Neural progenitor cell (in vitro differentiated cells): ENCODE data around the gene CPOX. TPM values are rescaled to one million over a fixed set of nuclear protein-coding genes. Genes with fewer than 3 reads are reported as not detected.

Experiments
- DNase-seq: peaks from one replicate; pipeline ENCODE4 v3.0.0-alpha.2; 2016; ENCODE audit warnings: low spot score
- H2AFZ ChIP-seq: fragments of 200-600 bp; sonication (generic); replicated peaks from 2 replicates; pipeline ENCODE4 v1.6.1; 2016; ENCODE audit warnings: antibody characterized with exemption
- H3F3A ChIP-seq: fragments of 200-600 bp; sonication (generic); 2 replicates; pipeline ENCODE4 v1.6.1; 2016; ENCODE audit warnings: antibody characterized with exemption, low read depth
- H3K27ac ChIP-seq: fragments of 200-600 bp; sonication (generic); 2 replicates; pipeline ENCODE4 v1.5.1; 2016; ENCODE audit warnings: mild to moderate bottlenecking
- H3K27me3 ChIP-seq: fragments of 200-600 bp; sonication (generic); 2 replicates; pipeline ENCODE4 v1.6.1; 2016; ENCODE audit warnings: mild to moderate bottlenecking, moderate library complexity
- H3K36me3 ChIP-seq: fragments of 200-600 bp; sonication (generic); 2 replicates; pipeline ENCODE4 v1.5.1; 2016
- H3K4me1 ChIP-seq: fragments of 200-600 bp; sonication (generic); 2 replicates; pipeline ENCODE4 v1.6.1; 2016; ENCODE audit warnings: mixed run types
- H3K4me2 ChIP-seq: fragments of 200-600 bp; sonication (generic); 2 replicates; pipeline ENCODE4 v1.6.1; 2016
- H3K4me3 ChIP-seq: fragments of 200-600 bp; sonication (generic); 2 replicates; pipeline ENCODE4 v1.5.1; 2016
- H3K79me2 ChIP-seq: fragments of 200-600 bp; sonication (generic); 2 replicates; pipeline ENCODE4 v1.6.1; 2016; ENCODE audit warnings: low read depth
- H3K9ac ChIP-seq: fragments of 200-600 bp; sonication (generic); 2 replicates; pipeline ENCODE4 v1.6.1; 2016
- H3K9me3 ChIP-seq: fragments of 200-600 bp; sonication (generic); 2 replicates; pipeline ENCODE4 v1.5.1; 2016; ENCODE audit warnings: low read depth
- H4K20me1 ChIP-seq: fragments of 200-600 bp; sonication (generic); 2 replicates; pipeline ENCODE4 v1.6.1; 2016; ENCODE audit warnings: low read depth
- H3K27ac Mint-ChIP-seq: 3 replicates; pipeline ENCODE4 v1.8.0; 2021; ENCODE audit warnings: mixed read lengths
- H3K27me3 Mint-ChIP-seq: 2 replicates; pipeline ENCODE4 v1.8.0; 2022; ENCODE audit warnings: low read depth, mild to moderate bottlenecking, inconsistent platforms, moderate library complexity, mixed read lengths; ENCODE audit not compliant: insufficient read depth
- H3K36me3 Mint-ChIP-seq: 3 replicates; pipeline ENCODE4 v1.8.0; 2021; ENCODE audit warnings: mixed read lengths
- H3K4me1 Mint-ChIP-seq: 3 replicates; pipeline ENCODE4 v1.8.0; 2021; ENCODE audit warnings: mixed read lengths
- H3K4me3 Mint-ChIP-seq: 3 replicates; pipeline ENCODE4 v1.8.0; 2021; ENCODE audit warnings: mild to moderate bottlenecking, moderate library complexity, mixed read lengths
- H3K9me3 Mint-ChIP-seq: 3 replicates; pipeline ENCODE4 v1.8.0; 2020; ENCODE audit warnings: mixed read lengths
- EZH2 ChIP-seq: fragments of 200-600 bp; sonication (generic); IDR thresholded peaks from 2 replicates; pipeline ENCODE4 v1.6.1; 2017; ENCODE audit warnings: antibody characterized with exemption, mild to moderate bottlenecking, moderate library complexity
- EZH2phosphoT487 ChIP-seq: fragments of 200-600 bp; sonication (generic); IDR thresholded peaks from 2 replicates; pipeline ENCODE4 v1.6.1; 2017; ENCODE audit warnings: antibody characterized with exemption
- total RNA-seq: library from RNA; depleted of rRNA; stranded (reverse); fragments of >200 nt; gene quantifications from 2 replicates; pipeline ENCODE4 v1.2.3, GENCODE V29; 2015; ENCODE audit warnings: low replicate concordance
- TF ChIP-seq, protein P1 (sequence below): fragments of 200-600 bp; sonication (generic); IDR thresholded peaks from 2 replicates; pipeline ENCODE4 v1.5.1; 2017; ENCODE audit warnings: antibody characterized with exemption, mild to moderate bottlenecking

The CPOX gene
- total RNA-seq, 1 donor from 2014 or later: 31.3 TPM

GRCh38 chr3:98557324-98558010 lies 35.9 kb downstream of the CPOX start:
- no peak overlapping the region for H2AFZ ChIP-seq
- Mint-ChIP-seq H3K27ac (no peak overlapping the region), H3K4me3 (no peak overlapping the region), H3K36me3 (no peaks in the 10 kb centered on the region), H3K9me3 (no peaks in the 10 kb centered on the region), H3K27me3 (peaks cover 4% of the 10 kb centered on the region), H3K4me1 (peaks cover 4% of the 10 kb centered on the region)
- H3K4me2 ChIP-seq: no peak overlapping the region
- H3K9ac ChIP-seq: no peak overlapping the region
- no peak overlapping the region for H3K27ac ChIP-seq
- H3K79me2 ChIP-seq: no peaks in the 10 kb centered on the region
- no peaks in the 10 kb centered on the region for H3K36me3 ChIP-seq
- no peaks in the 10 kb centered on the region for H3K9me3 ChIP-seq
- H3K4me3 ChIP-seq: no peak overlapping the region
- DNase-seq: no peak
- no peaks in the 10 kb centered on the region for H3F3A ChIP-seq
- H3K4me1 ChIP-seq: peaks cover 5% of the 10 kb centered on the region
- H4K20me1 ChIP-seq: no peaks in the 10 kb centered on the region
- TF ChIP-seq, protein P1, sequence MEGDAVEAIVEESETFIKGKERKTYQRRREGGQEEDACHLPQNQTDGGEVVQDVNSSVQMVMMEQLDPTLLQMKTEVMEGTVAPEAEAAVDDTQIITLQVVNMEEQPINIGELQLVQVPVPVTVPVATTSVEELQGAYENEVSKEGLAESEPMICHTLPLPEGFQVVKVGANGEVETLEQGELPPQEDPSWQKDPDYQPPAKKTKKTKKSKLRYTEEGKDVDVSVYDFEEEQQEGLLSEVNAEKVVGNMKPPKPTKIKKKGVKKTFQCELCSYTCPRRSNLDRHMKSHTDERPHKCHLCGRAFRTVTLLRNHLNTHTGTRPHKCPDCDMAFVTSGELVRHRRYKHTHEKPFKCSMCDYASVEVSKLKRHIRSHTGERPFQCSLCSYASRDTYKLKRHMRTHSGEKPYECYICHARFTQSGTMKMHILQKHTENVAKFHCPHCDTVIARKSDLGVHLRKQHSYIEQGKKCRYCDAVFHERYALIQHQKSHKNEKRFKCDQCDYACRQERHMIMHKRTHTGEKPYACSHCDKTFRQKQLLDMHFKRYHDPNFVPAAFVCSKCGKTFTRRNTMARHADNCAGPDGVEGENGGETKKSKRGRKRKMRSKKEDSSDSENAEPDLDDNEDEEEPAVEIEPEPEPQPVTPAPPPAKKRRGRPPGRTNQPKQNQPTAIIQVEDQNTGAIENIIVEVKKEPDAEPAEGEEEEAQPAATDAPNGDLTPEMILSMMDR: no peak
- TF ChIP-seq EZH2: no peak
- no peak for TF ChIP-seq EZH2phosphoT487
- no peaks in the 10 kb centered on the region for H3K27me3 ChIP-seq

GRCh38 chr3:98556164-98557130 lies 37.0 kb downstream of the CPOX start:
- Histone ChIP-seq H3K36me3 (no peaks in the 10 kb centered on the region), H3K9me3 (no peaks in the 10 kb centered on the region), H3K9ac (no peak overlapping the region), H2AFZ (no peak overlapping the region), H4K20me1 (no peaks in the 10 kb centered on the region), H3K4me3 (no peak overlapping the region), H3K79me2 (no peaks in the 10 kb centered on the region), H3F3A (no peaks in the 10 kb centered on the region), H3K27me3 (no peaks in the 10 kb centered on the region), H3K4me2 (no peak overlapping the region), H3K4me1 (peaks cover 5% of the 10 kb centered on the region), H3K27ac (no peak overlapping the region)
- DNase-seq: no peak
- H3K4me1 Mint-ChIP-seq: peaks cover 4% of the 10 kb centered on the region
- H3K27me3 Mint-ChIP-seq: peaks cover 4% of the 10 kb centered on the region
- H3K4me3 Mint-ChIP-seq: no peak overlapping the region
- no peaks in the 10 kb centered on the region for H3K9me3 Mint-ChIP-seq
- H3K36me3 Mint-ChIP-seq: no peaks in the 10 kb centered on the region
- no peak for TF ChIP-seq EZH2phosphoT487
- H3K27ac Mint-ChIP-seq: no peak overlapping the region

DNA sequence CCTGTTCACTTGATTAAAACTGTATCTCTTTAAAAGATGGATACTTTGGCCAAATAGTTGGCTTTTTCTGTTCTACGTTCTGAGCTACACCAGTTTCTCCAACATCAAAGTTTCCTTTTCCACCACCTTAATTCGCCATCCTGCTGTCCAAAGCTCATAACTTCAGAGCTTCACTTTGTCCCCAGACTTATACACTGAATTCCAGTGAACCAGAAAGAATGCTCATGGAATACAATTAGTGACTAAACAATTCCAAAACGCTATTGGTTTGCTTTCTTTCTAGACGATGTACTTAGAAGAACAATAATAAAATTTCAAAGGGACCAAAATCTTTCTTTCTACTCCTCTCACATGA lies 38.4 kb downstream of the CPOX start:
- H4K20me1 ChIP-seq: no peaks in the 10 kb centered on the region
- H3K9me3 ChIP-seq: no peaks in the 10 kb centered on the region
- H3K27me3 Mint-ChIP-seq: peaks cover 4% of the 10 kb centered on the region
- H3K4me3 Mint-ChIP-seq: no peak overlapping the region
- H3K4me1 ChIP-seq: peaks cover 5% of the 10 kb centered on the region
- H3K4me2 ChIP-seq: no peak overlapping the region
- no peak overlapping the region for H3K27ac Mint-ChIP-seq
- no peaks in the 10 kb centered on the region for H3F3A ChIP-seq
- no peaks in the 10 kb centered on the region for H3K36me3 ChIP-seq
- H2AFZ ChIP-seq: no peak overlapping the region
- no peak overlapping the region for H3K4me3 ChIP-seq
- H3K4me1 Mint-ChIP-seq: peaks cover 4% of the 10 kb centered on the region
- no peaks in the 10 kb centered on the region for H3K36me3 Mint-ChIP-seq
- H3K9ac ChIP-seq: no peak overlapping the region
- TF ChIP-seq EZH2phosphoT487 (no peak), EZH2 (no peak)
- TF ChIP-seq, protein P1: no peak
- H3K27me3 ChIP-seq: no peaks in the 10 kb centered on the region
- H3K9me3 Mint-ChIP-seq: no peaks in the 10 kb centered on the region
- no peak overlapping the region for H3K27ac ChIP-seq
- H3K79me2 ChIP-seq: no peaks in the 10 kb centered on the region
- DNase-seq: no peak
